ENCODE measurements around the gene TAOK2.
A peak's percentile ranks its signal among the peaks of the same experiment; 100 is the strongest.

The TAOK2 gene

DNA sequence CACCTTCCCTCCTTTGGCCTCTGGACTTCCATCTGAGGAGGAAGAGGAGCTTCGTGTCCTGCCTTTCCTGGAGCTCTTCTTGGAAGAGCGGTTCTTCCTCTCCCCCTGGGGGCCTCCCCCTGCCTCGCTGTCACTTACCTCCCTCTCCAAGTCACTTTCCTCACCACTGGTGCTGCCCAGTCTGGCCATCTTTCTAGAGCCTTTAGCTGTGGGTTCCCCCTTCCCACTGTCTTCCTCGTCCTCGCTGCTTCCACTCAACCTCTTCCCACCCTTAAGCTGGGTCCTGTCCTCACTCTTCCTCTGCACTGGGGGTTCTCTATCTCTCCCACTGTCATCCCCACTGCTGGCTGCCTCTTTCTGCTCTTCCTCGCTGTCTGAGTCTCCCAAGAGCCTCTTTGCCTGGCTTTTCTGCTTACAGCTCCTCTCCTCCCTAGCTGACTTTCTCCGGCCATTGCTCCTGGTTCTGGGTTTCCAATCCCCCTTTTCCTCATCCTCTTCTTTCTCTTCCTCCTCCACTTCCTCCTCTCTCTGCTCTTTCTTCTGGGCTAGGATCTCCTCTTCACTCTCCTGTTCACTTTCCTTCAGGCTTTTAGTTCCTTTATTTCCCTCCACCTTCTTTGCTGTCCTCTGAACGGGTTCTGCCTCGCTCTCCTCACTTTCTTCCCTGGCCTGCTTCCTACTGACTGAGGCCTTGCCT, 20.4 kb downstream of the TAOK2 start:
- no peak for DNase-seq (ENCODE audit: low read depth)
- TF ChIP-seq, protein P1, sequence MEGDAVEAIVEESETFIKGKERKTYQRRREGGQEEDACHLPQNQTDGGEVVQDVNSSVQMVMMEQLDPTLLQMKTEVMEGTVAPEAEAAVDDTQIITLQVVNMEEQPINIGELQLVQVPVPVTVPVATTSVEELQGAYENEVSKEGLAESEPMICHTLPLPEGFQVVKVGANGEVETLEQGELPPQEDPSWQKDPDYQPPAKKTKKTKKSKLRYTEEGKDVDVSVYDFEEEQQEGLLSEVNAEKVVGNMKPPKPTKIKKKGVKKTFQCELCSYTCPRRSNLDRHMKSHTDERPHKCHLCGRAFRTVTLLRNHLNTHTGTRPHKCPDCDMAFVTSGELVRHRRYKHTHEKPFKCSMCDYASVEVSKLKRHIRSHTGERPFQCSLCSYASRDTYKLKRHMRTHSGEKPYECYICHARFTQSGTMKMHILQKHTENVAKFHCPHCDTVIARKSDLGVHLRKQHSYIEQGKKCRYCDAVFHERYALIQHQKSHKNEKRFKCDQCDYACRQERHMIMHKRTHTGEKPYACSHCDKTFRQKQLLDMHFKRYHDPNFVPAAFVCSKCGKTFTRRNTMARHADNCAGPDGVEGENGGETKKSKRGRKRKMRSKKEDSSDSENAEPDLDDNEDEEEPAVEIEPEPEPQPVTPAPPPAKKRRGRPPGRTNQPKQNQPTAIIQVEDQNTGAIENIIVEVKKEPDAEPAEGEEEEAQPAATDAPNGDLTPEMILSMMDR (IDR thresholded peaks at IDR 0.05; ENCODE audit: insufficient read depth, low read depth, low read length, missing control alignments) = no peak
- no peak overlapping the region for H3K4me3 ChIP-seq (ENCODE audit: low read depth, low read length)

DNA sequence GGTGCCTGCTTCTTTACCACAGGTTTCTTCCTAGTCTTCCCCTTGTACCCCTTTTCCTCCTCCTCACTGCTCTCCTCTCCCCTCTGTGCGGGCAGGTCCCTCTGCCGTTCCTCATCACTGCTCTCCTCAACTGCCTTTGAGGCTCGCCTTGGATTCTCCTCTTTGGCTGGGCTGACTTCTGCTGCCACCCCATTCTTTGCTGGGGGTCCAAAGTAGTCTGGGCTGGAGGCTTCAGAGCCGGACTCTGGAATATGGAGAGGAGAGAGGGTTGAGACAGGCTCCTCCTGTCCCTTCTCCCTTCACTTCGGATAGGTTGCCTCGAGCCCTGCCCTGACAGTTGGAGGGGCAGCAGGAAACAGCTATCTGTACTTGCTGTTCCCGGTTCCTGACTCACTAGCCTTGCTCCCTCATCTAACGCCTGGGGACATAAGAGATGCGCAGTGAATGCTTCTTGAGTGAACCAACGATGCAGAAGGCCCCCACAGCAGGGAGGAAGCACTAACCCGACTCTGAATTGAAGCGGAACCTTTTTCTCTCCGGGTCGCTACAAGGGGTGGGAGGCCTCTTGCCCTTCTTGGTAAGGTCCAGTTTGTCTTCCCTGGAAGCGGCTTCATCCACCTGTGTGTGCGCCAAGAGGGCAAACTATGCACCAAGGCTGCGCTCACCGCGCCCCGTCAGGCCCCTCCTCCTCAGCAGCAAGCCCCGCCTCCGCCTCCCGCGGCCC, 21.1 kb downstream of the TAOK2 start:
- peak overlapping the region; percentile 83 for H3K4me3 ChIP-seq (ENCODE audit: low read depth, low read length)
- TF ChIP-seq, protein P1 (IDR thresholded peaks at IDR 0.05; ENCODE audit: insufficient read depth, low read depth, low read length, missing control alignments) = no peak
- DNase-seq (ENCODE audit: low read depth) = peak; percentile 31

DNA sequence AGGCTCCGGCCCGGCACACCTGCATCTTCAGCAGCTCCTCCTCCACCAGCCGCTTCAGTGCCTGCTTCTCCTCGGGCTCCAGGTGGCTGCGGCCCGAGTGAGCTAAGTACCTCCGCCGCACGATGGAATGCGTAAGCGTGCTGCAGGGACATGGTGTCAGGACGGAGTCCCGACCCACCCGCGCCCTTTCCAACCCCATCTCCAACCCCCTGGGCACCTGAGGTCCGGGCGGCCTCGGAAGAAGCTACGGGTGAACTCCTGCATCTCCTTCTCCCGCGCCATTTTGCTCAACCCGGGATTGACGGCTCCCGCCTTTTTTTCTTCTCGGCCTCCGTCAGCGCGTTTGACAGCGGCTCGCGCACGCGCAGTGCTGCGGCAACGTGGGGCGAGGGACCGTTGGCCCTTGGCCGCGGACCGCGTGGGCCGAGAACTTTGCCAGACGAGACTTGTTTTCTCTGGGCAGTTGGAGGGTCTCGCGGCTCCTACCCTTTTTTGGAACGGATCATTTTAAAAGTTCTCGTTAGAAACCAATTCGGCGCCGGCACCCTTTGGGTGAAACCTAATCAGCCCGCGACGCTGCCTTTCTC, 21.7 kb downstream of the TAOK2 start, which contains the start of gene HIRIP3:
Gene HIRIP3, minus strand, starts transcription at position 294 of the 587 bp plus-strand sequence. Its CDS starts 12 bp downstream, at position 282.
- peak; percentile 92 for DNase-seq (ENCODE audit: low read depth)
- peak within 1 kb of the TSS; percentile 83 for H3K4me3 ChIP-seq (ENCODE audit: low read depth, low read length)
- TF ChIP-seq, protein P1 (IDR thresholded peaks at IDR 0.05; ENCODE audit: insufficient read depth, low read depth, low read length, missing control alignments) = no peak

DNA sequence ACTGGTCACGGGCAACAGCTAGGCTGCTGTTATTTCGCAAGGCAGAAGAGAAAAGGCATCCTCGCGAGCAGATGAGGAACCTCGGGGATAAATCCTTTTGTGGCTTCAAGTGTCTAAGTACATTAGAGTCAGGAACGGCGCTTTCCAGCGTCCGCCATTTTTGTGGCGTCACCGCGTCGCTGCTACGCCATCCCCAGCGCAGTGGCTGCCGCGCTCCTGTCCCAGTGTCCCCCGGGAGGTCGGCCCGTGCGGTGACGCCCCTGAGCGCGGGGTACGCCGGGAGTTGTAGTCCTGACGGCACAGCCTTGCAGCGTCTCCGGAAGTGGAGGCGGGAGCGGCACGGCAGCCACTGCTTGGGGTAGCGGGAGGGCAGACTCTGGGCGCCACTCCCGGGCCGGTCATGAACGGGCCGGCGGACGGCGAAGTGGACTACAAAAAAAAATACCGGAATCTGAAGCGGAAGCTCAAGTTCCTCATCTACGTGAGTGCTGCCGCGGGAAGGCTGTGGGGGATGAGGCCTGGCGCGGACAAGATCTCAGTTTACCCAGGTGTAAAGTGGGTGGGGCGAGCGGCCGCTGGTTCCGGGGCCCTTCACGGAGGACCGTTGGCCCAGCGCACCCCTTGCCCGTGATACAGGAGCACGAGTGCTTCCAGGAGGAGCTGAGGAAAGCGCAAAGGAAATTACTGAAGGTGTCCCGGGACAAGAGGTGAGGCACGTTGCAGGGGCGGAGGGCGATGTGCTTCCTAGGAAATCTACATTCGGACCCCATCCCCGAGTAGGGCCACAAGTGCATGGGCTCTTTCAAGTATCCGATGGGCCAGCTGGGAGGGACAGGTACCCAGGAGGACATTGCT, 22.5 kb downstream of the TAOK2 start, which contains the start of gene INO80E:
Gene INO80E, plus strand, starts transcription at position 331 of the 855 bp plus-strand sequence. Its CDS starts 70 bp downstream, at position 401.
- H3K4me3 ChIP-seq (ENCODE audit: low read depth, low read length) = peak within 1 kb of the TSS; percentile 83
- TF ChIP-seq, protein P1 (IDR thresholded peaks at IDR 0.05; ENCODE audit: insufficient read depth, low read depth, low read length, missing control alignments) = no peak
- peak; percentile 99 for DNase-seq (ENCODE audit: low read depth)

DNA sequence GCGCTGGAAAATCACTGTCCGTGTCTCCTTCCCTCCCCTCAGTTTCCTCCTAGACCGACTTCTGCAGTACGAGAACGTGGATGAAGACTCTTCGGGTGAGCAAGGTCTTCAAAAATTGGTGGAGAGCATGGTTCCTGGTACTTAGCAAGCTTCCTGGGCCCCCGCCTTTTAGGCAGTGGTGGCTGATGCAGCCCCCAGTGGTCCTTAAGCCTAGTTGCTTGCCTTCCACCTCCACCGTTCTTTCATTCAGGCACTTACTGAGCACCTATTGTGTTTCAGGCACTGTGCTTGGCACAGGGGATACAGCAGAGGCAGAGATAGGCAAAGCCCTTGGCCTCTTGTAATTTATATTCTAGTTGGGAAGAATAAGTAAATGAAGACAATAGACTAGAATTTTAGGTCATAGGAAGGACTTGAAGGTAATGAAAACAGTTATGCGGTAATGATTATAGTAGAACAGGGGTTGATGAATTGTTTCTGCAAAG, 23.1 kb downstream of the TAOK2 start:
- peak overlapping the region; percentile 83 for H3K4me3 ChIP-seq (ENCODE audit: low read depth, low read length)
- TF ChIP-seq, protein P1 (IDR thresholded peaks at IDR 0.05; ENCODE audit: insufficient read depth, low read depth, low read length, missing control alignments) = no peak
- DNase-seq (ENCODE audit: low read depth) = peak; percentile 35

DNA sequence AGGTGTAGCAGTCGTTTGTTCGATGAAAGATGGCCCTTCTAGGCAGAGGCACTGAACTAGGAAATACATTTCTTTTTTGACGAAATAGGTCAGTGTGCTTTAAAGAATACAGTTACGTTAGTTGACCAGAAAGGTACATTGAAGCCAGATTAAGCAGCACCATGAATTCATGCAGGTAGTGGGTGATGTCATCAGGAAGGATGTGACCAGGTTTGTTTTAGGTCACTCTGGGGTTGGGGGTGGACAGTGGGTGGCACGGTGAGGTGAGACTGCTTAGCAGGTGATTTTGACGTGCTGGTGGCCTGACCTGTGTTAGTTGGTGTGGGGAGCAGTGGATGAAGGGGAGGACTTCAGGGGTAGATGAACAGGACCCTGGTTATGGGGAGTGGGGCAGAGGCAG, 25.9 kb downstream of the TAOK2 start:
- TF ChIP-seq, protein P1 (IDR thresholded peaks at IDR 0.05; ENCODE audit: insufficient read depth, low read depth, low read length, missing control alignments) = no peak
- no peak overlapping the region for H3K4me3 ChIP-seq (ENCODE audit: low read depth, low read length)
- no peak for DNase-seq (ENCODE audit: low read depth)
